HepG2 (cell line): ENCODE results near the gene INHBE.

ENCODE experiments used
- AHR ChIP-seq: IDR thresholded peaks from 2 replicates; pipeline ENCODE4 v1.6.1; 2018; ENCODE audit warnings: missing genetic modification reagents, missing compliant biosample characterization
- JUN ChIP-seq: sonication (generic); formaldehyde crosslinking; IDR thresholded peaks from 2 replicates; pipeline ENCODE4 v1.4.0; 2020; ENCODE audit warnings: mild to moderate bottlenecking, missing genetic modification reagents
- PBX3 ChIP-seq: sonication (generic); formaldehyde crosslinking; IDR thresholded peaks from 2 replicates; pipeline ENCODE4 v1.8.1; 2023; ENCODE audit warnings: missing genetic modification reagents, inconsistent platforms, borderline replicate concordance
- PHB2 ChIP-seq: fragments of 450-650 bp; IDR thresholded peaks from 2 replicates; pipeline ENCODE4 v1.6.1; 2018; ENCODE audit not compliant: partially characterized antibody
- POLR2A ChIP-seq, 2 experiments: IDR thresholded peaks; 2 replicates each; pipeline ENCODE4 v1.6.1; 2011; ENCODE audit warnings: low read depth in 2 of 2, low read length in 2 of 2, mild to moderate bottlenecking in 1 of 2, moderate library complexity in 1 of 2; ENCODE audit not compliant: insufficient read depth in 1 of 2
- POLR2AphosphoS5 ChIP-seq: IDR thresholded peaks from 2 replicates; pipeline ENCODE4 v1.6.1; 2012; ENCODE audit warnings: low read depth, low read length
- SMC3 ChIP-seq: IDR thresholded peaks from 2 replicates; pipeline ENCODE4 v1.6.1; 2011; ENCODE audit warnings: low read length, improper control_type of control experiment
- THAP9 ChIP-seq: sonication (generic); formaldehyde crosslinking; IDR thresholded peaks from 2 replicates; pipeline ENCODE4; 2020; ENCODE audit warnings: missing genetic modification reagents, mild to moderate bottlenecking, borderline replicate concordance
- YEATS4 ChIP-seq: sonication (generic); formaldehyde crosslinking; IDR thresholded peaks from 2 replicates; pipeline ENCODE4 v1.4.0; 2020; ENCODE audit warnings: missing genetic modification reagents, borderline replicate concordance
- ZBTB1 ChIP-seq: sonication (generic); formaldehyde crosslinking; IDR thresholded peaks from 2 replicates; pipeline ENCODE4 v1.4.0; 2020; ENCODE audit warnings: missing genetic modification reagents, borderline replicate concordance
- ZBTB40 ChIP-seq, 2 experiments: fragments of 450-650 bp in 1 of 2; sonication (generic) in 1 of 2; formaldehyde crosslinking in 1 of 2; IDR thresholded peaks; 2 replicates each; pipeline versions ENCODE4 v1.6.1 to v1.8.0; 2016 to 2022; ENCODE audit warnings: antibody characterized with exemption in 1 of 2, mild to moderate bottlenecking in 1 of 2, missing genetic modification reagents in 1 of 2
- ZFP37 ChIP-seq: sonication (generic); formaldehyde crosslinking; IDR thresholded peaks from 2 replicates; pipeline ENCODE4 v1.4.0; 2020; ENCODE audit warnings: missing genetic modification reagents, borderline replicate concordance
- ZNF296 ChIP-seq: sonication (generic); formaldehyde crosslinking; conservative IDR thresholded peaks from 2 replicates; pipeline ENCODE4 v1.5.0; 2020; ENCODE audit warnings: mild to moderate bottlenecking, missing genetic modification reagents
- ZNF354B ChIP-seq: sonication (generic); formaldehyde crosslinking; IDR thresholded peaks from 2 replicates; pipeline ENCODE4 v1.8.0; 2022; ENCODE audit warnings: mild to moderate bottlenecking, missing genetic modification reagents

- no peak for TF ChIP-seq ZFP37 (CRISPR knock-in tag)
- TF ChIP-seq PBX3 (CRISPR knock-in tag): no peak
- no peak for TF ChIP-seq YEATS4 (CRISPR knock-in tag)
- TF ChIP-seq ZNF354B (CRISPR knock-in tag): no peak
- no peak for TF ChIP-seq POLR2A (IDR thresholded peaks at IDR 0.05; ENCODE audit: insufficient read depth in 1 of 2, low read depth in 2 of 2, low read length in 2 of 2)
- no peak for TF ChIP-seq JUN (CRISPR knock-in tag)
- TF ChIP-seq ZBTB1: no peak
- TF ChIP-seq THAP9: no peak
- TF ChIP-seq AHR: no peak
- TF ChIP-seq POLR2AphosphoS5: no peak
- no peak for TF ChIP-seq ZNF296 (CRISPR knock-in tag)
- TF ChIP-seq PHB2: no peak
- no peak for TF ChIP-seq SMC3
- no peak for TF ChIP-seq ZBTB40 (IDR thresholded peaks at IDR 0.05)
- TF ChIP-seq ZBTB40 (CRISPR knock-in tag; IDR thresholded peaks at IDR 0.05): no peak
Measured at GRCh38 chr12:57479376-57480115, 24.4 kb downstream of the INHBE start, which contains the start of gene ARHGAP9.
